ENCODE measurements around the gene OSBPL5.

GRCh38 chr11:3167143-3168119, 2.3 kb upstream of the OSBPL5 start:
- no peak for TF ChIP-seq CTCF (conservative IDR thresholded peaks at IDR 0.05 in 1 of 2, IDR thresholded peaks at IDR 0.05 in 1 of 2; ENCODE audit: low read depth in 1 of 2, low read length in 2 of 2)
- no peak for TF ChIP-seq EZH2 (IDR thresholded peaks at IDR 0.05; ENCODE audit: low read length, missing control alignments)
